Dermis microvascular lymphatic vessel endothelial cell (primary cell): ENCODE measurements around the gene UROC1. TPM values are rescaled to one million over a fixed set of nuclear protein-coding genes. Genes with fewer than 3 reads are reported as not detected.
A peak's percentile ranks its signal among the peaks of the same experiment; 100 is the strongest.
"Not testable (repeated sequence)": the region's sequence is repeated elsewhere in the genome, so short reads cannot be mapped to it uniquely, and the experiment has no call there.

Experiments
- DNase-seq, 2 donors: peaks; one replicate each; pipeline versions ENCODE4 v3.0.0 to v3.0.0-alpha.2; 2010; ENCODE audit warnings: low read depth in 2 of 2
- total RNA-seq: library from RNA; depleted of rRNA; stranded (reverse); fragments of >200 nt; gene quantifications from 2 replicates; pipeline ENCODE4 v1.2.1, GENCODE V29; 2014

The UROC1 gene
- total RNA-seq, 1 donor from 2014 or later = not detected

DNA sequence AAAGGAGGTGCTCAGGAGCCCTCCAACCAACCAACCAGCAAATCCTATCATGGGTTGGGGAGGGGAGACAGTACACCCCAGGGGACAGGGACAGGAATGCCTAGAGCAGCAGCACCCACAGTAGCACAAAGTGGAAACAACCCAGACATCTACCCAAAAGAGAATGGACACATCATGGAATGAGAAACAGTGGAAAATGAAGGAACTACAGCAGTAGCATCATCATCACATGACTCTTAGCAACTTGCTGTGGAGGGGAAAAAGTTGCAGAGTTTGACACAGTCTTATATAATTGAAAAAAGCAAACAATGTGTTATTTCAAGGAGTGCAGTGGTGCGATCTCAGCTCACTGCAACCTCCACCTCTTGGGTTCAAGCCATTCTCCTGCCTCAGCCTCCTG is 30.1 kb upstream of the UROC1 start:
- DNase-seq = no peak

- DNase-seq = no peak
Measured at GRCh38 chr3:126546549-126547239, 29.1 kb upstream of the UROC1 start.

DNA sequence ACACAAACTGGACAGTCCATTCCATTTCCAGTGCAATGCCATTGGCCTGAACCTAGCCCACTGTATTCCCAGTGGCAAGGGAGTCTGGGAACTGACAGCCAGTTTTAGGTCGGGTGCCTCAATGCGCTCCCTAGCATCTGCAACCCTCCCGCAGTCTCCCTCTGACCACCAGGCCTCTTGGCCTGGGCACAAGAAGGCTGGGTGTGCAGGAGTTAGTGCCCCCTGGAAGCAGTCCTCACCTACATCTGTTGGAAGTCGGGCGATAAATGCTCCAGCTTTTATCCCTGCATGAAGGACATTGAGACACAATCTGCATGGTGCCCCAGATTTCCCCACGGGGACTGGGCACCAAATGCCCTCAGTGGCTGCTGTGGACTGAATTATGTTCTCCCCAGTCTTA is 28.4 kb upstream of the UROC1 start:
- DNase-seq = no peak

DNA sequence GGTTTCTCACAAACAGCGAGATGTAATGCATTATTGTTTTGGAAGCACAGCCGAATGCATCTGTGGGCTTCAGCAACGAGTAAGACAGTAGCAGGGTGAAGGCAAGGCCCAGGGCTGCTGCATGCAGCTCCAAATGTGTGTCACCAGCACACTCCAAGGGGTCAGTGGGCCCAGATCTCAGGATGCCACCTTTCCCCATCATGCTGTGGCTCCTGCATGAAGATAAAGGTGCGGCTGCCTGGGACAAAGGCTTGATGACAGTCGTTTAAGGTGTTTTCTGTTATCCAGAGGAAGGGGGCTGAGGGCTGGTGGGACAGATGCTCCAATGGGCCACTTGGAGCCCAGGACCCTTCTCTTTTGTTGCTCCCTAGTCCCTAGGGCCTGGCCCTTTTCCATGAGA is 28.0 kb upstream of the UROC1 start:
- DNase-seq = no peak

GRCh38 chr3:126544596-126545281 is 27.2 kb upstream of the UROC1 start:
- DNase-seq = no peak

GRCh38 chr3:126543457-126544061 is 26.0 kb upstream of the UROC1 start:
- no peak for DNase-seq

DNA sequence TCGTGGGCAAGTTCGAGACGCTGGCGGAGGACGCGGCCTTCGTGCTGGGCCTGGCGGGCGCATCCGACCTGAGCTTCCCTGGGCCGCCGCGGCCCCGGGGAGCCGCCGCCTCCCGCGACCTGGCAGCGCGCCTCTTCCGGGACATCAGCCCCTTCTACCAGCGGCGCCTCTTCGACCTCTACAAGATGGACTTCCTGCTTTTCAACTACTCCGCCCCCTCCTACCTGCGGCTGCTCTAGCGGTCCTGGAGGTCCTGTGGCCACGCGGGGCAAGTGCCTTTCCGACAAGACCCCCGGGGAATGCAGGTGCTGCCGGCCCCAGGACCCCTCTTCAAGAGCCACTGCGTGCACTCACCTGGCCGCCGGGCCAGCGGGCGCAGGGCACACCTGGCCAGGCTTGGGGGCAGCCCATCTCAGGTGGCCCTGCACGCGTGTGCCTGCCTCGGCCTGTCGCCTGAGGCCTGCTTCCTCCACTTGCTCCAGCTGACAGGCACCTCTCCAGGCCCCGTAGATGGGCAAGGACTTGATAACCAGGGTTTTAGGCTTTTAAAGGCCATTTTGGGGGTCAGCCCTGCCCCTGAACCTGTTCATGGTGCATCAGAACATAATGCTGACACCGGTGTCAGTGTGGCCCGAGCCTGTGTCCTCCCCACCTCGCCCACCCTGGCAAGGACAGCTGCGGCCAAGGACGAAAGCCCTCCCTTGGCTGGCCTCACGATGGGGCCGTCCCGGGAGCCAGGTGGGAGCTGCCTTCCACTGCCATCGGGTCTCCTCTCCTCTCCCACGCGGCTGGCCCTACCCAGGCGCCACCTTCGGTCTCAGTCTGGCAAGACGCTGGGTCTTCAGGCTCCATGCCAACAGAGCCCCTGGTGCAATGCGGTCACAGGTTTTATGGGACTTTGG is 25.0 kb upstream of the UROC1 start:
- no peak for DNase-seq

GRCh38 chr3:126541628-126542339 is 24.2 kb upstream of the UROC1 start:
- DNase-seq = no peak

DNA sequence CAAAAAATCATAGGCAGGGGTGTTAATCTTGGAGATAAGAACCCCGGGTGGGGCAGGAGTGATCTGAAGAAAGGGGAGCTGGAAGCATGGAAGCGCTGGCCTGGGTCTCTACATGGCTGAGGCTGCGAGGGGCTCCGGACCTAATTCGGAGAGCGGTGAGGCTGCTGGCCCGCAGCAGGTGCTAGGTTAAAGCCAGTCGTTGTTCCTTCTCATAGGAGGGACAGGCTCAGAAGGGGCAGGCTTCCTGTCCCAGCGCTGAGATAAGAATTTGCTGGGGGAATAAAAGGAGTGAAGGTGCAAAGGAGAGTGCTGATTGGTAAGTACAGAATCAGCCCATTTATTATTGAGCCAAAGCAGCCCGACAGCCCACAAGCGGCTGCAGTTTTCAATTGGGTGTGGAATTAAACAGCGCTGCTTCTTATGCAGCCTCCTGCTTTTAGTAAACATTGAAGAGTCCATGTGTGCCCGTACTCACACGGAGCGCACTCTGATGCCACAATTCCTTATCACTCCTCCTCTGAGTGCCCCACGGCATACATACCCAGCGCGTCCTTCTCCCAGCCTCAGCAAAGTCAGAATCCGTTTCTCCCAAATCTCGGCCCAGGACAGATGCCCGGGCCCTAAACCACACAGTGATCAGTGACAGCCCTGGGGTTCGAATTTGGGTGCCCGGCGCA is 23.5 kb upstream of the UROC1 start:
- DNase-seq = no peak

DNA sequence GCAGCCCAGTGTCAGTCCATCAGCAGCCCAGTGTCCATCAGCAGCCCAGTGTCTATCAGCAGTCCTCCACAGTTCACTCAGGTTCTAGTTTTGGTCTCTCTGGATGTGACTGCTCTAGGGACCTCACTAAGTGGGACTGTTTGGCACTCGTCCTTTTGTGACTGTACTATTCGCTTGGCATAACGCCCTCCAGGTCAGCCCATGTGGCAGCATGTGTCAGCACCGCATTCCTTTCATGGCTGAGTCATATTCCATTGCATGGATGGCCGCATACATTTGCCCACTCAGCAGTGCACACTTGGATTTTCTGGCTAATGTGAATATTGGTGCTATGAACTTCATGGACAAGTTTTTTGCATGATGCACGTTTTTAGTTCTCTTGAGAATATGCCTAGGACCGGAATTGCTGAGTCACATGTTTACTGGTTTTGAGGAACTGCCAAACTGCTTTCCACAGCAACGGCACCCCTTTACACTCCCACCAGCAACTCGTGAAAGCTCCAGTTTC is 22.8 kb upstream of the UROC1 start:
- DNase-seq = peak; percentile 72 to 74

DNA sequence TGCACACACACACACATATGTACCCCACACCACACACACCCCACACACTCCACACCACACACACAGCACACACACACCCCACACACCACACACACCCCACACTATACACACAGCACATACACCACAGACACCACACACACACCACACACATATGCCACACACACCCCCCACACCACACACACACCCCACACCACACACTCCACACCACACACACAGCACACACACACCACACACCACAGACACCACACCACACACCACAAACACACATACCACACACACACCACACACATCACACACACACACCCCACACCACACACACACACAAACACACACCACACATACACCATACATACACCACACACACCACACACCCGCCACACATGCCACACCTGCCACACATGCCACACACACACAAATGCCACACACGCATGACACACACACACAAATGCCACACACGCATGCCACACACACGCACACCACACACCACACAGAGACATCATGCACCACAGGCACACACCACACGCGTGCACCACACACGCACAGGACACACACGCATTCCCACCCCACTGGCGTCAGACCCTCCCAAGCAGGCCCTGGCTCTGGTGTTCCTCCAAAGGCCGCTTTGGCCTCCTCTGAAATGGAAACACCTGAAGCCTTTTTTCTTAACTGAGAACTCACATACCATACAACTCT is 22.1 kb upstream of the UROC1 start:
- no peak for DNase-seq

DNA sequence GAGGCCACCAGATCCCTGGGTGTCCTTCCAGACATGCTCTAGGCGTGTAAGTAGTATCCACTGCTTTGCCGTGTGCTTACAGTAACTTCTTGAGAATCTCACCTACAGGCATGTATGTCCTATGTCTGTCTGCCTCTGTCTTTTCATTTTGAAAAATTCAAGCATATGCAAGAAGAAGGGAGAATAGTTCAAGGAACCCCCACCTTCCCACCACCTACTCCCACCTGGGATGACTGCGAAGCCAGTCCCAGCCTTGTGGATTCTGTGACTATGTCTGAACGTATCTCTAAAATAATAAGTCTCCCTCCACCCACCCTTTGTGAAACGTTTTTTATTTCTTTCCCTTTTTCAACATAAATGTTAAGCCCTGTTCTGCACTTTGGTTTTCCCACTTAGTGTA is 21.4 kb upstream of the UROC1 start:
- DNase-seq = no peak

DNA sequence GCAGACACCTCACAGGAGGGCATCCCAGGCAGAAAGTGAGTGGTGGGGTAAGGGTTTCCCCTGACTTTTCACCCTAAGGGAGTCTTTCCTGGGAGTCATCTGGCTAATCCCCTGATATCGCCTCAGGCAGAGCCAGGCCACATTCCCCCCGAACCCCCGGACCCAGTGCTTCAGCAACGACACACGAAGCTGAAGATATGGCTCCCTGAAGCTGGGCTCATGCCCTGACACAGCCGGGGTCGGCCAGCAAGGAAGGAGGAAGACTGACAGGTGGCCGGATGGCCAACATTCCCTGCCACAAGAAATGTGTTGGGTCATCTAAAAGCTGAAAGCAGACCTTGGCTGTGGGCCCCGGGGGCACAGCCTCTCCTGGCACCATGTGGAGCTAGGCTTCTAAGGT is 20.7 kb upstream of the UROC1 start:
- no peak for DNase-seq

DNA sequence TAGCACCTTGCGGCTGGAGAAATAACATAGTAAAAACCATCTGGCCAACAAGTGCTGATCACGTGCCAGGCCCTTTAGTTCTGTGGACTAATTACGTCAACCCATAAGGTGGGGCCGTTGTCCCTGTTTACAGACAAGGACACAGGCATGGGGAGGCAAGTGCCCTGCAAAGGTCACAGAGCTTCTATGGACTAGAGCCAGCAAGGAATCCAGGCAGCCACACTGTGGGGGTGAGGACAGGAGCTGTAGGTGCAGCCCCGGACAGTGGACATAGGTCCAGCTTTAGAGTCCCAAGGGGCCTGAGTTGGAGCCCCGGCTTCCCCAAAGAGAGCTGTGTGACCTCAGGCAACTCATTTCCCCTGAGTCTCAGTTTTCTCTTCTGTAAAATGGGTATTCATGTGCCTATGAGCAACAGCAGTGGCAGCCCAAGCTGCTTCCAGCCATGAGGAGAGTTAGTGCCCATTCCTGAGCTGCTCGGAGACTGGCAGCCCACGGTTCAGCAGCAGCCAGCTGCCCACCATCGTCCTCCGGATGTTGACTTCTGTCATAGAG is 20.2 kb upstream of the UROC1 start:
- no peak for DNase-seq

GRCh38 chr3:126537116-126537729 is 19.6 kb upstream of the UROC1 start:
- DNase-seq = no peak

DNA sequence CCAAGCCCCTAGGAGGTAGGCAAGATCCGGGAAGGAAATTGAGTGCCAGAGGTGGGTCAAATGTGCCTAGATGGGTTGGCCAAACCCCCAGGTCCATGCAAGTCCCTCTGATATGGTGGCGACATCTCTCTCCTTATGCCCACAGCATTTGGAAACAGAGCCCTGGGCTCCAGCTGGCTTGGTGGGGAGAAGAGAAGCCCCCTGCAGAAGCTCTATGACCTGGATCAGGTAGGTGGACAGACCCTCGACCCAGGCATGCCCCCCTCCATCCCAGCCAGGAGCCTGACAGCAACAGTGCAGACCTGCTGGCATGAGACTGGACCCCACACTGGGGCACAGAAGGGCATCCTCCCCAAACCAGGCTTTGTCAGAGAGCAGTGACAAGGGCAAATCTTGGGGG is 18.6 kb upstream of the UROC1 start:
- DNase-seq = no peak

DNA sequence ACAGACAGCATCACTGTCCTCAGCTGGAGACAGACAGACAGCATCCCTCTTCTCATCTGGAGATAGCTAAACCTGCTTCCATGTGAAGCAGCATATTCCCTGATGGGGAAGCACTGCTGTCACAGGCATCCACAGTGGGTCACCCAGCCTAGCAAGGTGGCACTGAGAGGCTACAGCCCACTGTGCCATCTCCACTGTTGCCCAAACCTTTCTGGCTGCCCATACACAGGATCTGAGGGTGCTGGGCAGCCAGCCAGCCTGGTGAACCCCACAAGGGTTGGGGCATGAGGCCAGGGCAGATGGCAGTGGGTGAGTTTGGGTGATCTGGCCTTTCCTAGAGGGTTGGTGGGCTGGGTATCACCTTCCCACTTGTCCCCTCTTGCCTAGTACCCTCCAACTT is 18.1 kb upstream of the UROC1 start:
- DNase-seq = no peak

- not testable (repeated sequence) for DNase-seq
Measured at GRCh38 chr3:126534716-126535115, 17.1 kb upstream of the UROC1 start.

GRCh38 chr3:126533506-126533905 is 15.9 kb upstream of the UROC1 start:
- no peak for DNase-seq
